Measurements from ENCODE around the gene CFAP299.

- no peak for TF ChIP-seq POLR2A (IDR thresholded peaks at IDR 0.05; ENCODE audit: low read length)
- TF ChIP-seq CTCF (IDR thresholded peaks at IDR 0.05), result no peak
- TF ChIP-seq CEBPB (IDR thresholded peaks at IDR 0.05), result no peak
- no peak for TF ChIP-seq EHMT2 (IDR thresholded peaks at IDR 0.05; ENCODE audit: low read depth)
Measured at GRCh38 chr4:80610845-80611677, 275.5 kb downstream of the CFAP299 start.

All from A549 (cell line).